Pons (tissue), 1 donor: ENCODE results near the gene PNKP.

Source experiments
- DNase-seq: peaks from one replicate; pipeline ENCODE4 v3.0.0-alpha.2; 2016; ENCODE audit warnings: low spot score

PNKP gene

GRCh38 chr19:49866933-49867782 lies at the start of gene PNKP:
TSS of gene PNKP (minus strand) at chr19:49867576. CDS start at chr19:49867204, 372 bp downstream.
- peak; percentile 90 for DNase-seq

DNA sequence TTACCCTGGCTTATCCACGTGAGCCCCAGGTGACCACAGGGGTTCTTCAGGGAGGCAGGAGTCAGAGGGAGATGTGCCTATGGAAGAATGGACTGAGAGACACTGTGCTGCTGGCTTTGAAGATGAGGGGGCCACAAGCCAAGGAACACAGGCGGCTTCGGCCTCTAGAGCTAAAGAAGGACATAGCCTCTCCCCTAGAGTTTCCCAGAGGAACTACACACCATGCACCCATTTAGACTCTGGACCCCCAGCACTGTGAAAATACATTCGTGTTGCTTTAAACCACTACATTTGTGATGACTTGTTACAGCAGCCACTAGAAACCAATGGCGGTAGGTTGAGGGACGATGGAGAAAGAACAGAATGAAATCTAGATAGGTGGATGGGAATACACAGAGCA lies 47.9 kb upstream of the PNKP start:
- DNase-seq: no peak

DNA sequence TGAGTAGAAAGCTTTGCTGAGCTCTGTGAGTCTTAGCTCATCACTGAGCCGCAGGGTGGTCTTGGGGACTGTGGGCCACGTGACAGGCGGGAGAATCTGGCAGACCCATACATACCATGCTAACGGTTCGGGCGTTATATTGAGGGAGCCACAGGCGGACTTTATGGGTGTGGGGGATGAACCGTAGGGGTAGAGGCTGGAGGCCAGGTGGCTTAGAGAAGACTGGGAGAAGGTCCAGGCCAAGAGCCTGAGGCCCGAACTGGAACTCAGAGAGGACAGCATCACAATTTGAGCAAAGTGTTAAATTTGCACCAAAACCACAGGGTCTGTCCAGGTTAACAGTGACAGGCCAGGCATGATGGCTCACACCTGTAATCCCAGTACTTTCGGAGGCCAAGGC lies 46.3 kb upstream of the PNKP start:
- no peak for DNase-seq

DNA sequence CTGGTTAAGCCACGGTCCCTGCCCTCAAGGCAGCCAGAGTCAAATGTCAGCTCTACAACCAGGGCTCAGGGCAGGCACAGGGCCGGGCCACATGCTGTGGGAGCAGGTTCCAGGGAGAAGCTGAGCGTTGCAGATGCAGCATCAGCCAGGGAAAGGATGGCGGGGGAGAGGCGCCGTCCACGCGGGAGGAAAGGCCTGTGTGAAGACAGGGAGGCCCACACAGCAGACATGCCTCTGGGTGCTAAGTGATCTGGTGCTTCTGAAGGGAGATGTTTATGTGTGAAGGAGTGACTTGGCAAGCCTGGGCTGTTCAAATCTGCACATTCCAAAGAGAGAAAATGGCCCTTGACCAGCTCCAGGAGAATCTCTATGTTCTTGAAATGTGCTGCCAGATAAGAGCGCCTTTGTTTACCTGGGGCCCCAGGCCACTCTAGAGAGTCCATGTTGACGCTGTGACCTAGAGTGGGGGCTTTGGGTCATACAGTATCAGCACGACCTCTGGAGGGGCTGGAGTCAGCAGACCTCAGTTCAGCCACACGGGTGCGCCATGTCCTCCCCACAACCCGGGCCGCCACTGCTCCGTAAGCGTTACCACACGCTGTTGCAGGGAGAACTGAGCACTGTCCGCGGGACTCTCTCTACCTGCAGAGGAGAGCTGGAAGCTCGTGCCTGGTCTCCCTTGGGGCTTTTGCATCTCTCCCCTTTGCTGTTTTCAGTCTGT lies 45.7 kb upstream of the PNKP start:
- DNase-seq: no peak

DNA sequence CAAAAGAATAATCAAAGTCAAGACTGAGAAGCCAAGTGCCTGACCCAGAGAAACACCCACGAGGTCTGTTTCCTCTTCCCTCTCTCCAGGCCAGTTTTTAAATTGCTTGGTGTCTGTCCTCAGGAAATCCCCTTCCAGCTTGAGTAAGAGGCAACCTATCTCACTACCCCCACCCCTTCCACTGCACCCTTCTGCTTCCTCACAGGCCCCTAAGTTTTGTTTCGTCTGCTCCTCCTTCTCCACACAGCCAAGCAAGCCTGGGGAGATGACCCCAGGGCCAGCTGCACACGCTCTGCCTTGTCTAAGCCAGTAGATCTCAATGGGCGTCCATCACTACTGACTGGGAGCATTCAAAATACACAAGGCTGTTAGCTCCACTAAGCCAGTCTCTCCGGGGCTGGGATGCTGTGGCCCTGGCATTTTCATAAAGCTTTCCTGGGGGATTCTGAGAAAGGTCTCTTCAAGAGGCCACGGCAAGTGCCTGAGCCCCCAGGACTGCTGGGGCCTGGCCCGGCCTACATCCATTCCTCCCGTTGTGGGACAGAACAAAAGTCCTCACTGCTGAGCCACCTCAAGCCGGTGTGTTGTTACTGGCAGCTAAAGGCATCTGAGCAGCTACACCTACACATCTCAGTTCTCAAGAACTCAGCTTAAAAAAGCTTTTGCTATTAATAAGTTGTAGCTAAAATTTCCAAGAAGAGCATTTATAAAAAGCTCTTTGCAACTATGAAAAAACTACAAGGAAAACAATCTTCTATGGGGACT lies 44.2 kb upstream of the PNKP start:
- peak; percentile 68 for DNase-seq

- DNase-seq: no peak
These were observed 42.8 kb upstream of the PNKP start for GRCh38 chr19:49910179-49910578.

- no peak for DNase-seq
These were observed 41.4 kb upstream of the PNKP start for GRCh38 chr19:49908480-49909420.

GRCh38 chr19:49907745-49908446 lies 40.5 kb upstream of the PNKP start:
- DNase-seq: no peak

DNA sequence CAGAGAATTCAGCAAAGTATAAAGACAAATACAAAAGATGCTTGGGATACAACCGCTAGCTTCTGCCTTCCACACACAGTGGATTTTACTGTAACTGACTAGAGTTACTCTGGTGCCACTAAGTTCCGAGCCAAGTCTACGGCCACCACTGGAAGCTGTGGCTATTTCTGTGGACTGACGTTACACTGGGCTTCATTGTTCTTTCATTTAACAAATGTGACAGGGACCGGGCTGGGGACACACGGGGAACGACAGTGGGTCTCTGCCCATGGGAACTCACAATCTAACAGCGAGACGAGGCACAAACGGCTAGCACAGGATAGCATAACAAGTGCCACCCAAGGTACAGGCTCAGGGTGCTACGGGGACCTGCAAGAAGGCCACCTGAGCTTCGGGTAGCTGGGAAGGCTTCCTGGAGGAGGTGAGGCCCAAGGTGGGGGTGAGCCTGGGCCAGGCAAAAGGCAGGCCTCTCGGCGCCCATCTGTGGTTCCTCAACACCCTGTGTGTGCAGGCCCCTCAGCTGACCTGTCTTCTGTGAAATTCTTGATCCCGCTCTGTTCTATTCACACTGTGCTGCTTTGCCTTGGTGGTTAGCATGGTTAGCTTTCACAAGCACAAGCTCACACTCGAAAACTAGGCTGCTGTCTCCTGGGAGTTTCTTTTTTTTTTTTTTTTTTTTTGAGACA lies 39.6 kb upstream of the PNKP start:
- DNase-seq: peak; percentile 84

DNA sequence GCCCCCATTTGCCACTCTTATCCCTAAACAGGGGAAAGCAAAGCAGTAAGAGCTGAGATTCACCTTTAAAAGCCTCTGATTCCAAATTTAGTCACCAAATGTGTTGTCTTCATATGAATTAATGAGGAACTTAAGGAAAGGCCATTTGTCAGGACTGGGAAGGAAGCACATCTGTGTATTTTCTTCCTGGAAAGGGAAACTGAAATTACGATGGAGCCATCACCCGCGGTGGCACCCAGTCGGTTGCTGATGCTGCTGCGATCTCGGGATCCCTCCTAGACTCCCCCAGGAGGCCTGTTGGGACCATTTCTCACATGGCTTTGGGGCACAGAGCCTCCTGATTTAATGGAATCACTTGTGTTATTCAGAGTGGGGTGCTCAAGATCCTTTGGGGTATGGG lies 36.8 kb upstream of the PNKP start:
- no peak for DNase-seq

- peak; percentile 71 for DNase-seq
These were observed 29.7 kb upstream of the PNKP start, which contains the start of gene IL4I1 for GRCh38 chr19:49896863-49897621. TSS of gene IL4I1 (minus strand) at chr19:49896887. CDS start at chr19:49896160, 727 bp downstream.

- no peak for DNase-seq
These were observed 28.4 kb upstream of the PNKP start for GRCh38 chr19:49895566-49896297.

GRCh38 chr19:49894879-49895565 lies 27.6 kb upstream of the PNKP start:
- DNase-seq: no peak

- DNase-seq: no peak
These were observed 26.8 kb upstream of the PNKP start for GRCh38 chr19:49894011-49894664.

DNA sequence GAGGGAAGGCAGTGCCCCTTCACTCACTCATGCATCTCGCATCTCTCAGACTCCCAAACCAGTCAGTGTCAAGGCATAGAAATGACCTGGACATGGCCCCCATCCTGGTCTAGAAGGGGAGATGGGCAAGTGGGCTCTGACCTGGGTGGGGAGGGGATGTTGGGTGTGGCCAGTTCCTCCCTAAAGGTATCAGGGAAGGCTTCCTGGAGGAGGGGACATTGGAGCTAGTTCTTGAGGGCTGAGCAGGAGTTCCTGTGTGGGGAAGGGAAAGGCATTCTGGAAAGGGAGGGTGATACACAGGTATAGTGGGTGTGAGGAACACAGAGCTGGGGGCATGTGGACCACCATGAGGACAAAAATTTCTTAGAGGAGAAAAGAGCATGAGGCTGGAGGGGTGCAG lies 25.3 kb upstream of the PNKP start:
- no peak for DNase-seq

- DNase-seq: no peak
These were observed 24.0 kb upstream of the PNKP start for GRCh38 chr19:49891393-49891792.
